CD14-positive monocyte (primary cell): Measurements from ENCODE around the gene MACROD2. TPM values are rescaled to one million over a fixed set of nuclear protein-coding genes. Genes with fewer than 3 reads are reported as not detected.

ENCODE experiments used
- DNase-seq, 3 donors: peaks; one replicate each; pipeline ENCODE4 v3.0.0-alpha.2; 2011 to 2022
- H2AFZ ChIP-seq: 2 replicates; pipeline ENCODE4 v1.6.0; 2012; ENCODE audit warnings: mild to moderate bottlenecking, low read depth, low read length, inconsistent platforms; ENCODE audit not compliant: insufficient read depth, poor library complexity, severe bottlenecking
- H3K27ac ChIP-seq, 2 donors: 1 replicate in 1 of 2; 2 replicates in 1 of 2; pipeline ENCODE4 v1.5.1; 2012 to 2013; ENCODE audit warnings: low read length in 2 of 2, control low read depth in 1 of 2, inconsistent platforms in 1 of 2, low read depth in 1 of 2, mild to moderate bottlenecking in 1 of 2
- H3K27me3 ChIP-seq, 2 donors: one replicate each; pipeline versions ENCODE4 v1.6.0 to v1.6.1; 2011 to 2013; ENCODE audit warnings: low read length in 2 of 2; ENCODE audit not compliant: control insufficient read depth in 2 of 2, insufficient read depth in 2 of 2
- H3K36me3 ChIP-seq, 2 donors: replicated peaks in 1 of 2; 1 replicate in 1 of 2; 2 replicates in 1 of 2; pipeline versions ENCODE4 v1.5.1 to v1.6.1; 2012 to 2013; ENCODE audit warnings: low read length in 2 of 2, control low read depth in 1 of 2, inconsistent platforms in 1 of 2, mild to moderate bottlenecking in 1 of 2; ENCODE audit not compliant: insufficient read depth in 2 of 2, control insufficient read depth in 1 of 2
- H3K4me1 ChIP-seq, 2 donors: 1 replicate in 1 of 2; 2 replicates in 1 of 2; pipeline versions ENCODE4 v1.5.1 to v1.6.1; 2012 to 2013; ENCODE audit warnings: low read length in 2 of 2, control low read depth in 1 of 2, inconsistent platforms in 1 of 2, mild to moderate bottlenecking in 1 of 2, moderate library complexity in 1 of 2; ENCODE audit not compliant: insufficient read depth in 2 of 2, control insufficient read depth in 1 of 2
- H3K4me2 ChIP-seq: replicated peaks from 2 replicates; pipeline ENCODE3; 2012; ENCODE audit warnings: low read length, moderate library complexity, mild to moderate bottlenecking; ENCODE audit not compliant: poor library complexity, severe bottlenecking; ENCODE audit errors: extremely low read depth
- H3K4me3 ChIP-seq, 3 experiments: fragments of 200-600 bp in 1 of 3; sonication (generic) in 1 of 3; replicated peaks in 1 of 3; 1 replicate in 2 of 3; 2 replicates in 1 of 3; pipeline ENCODE4 v1.5.1; 2011 to 2013; ENCODE audit warnings: low read length in 3 of 3, mild to moderate bottlenecking in 3 of 3, control low read depth in 2 of 3, low read depth in 2 of 3, inconsistent platforms in 1 of 3, moderate library complexity in 1 of 3
- H3K79me2 ChIP-seq: 2 replicates; pipeline ENCODE4 v1.6.0; 2012; ENCODE audit warnings: mild to moderate bottlenecking, control low read depth, inconsistent platforms, low read length, moderate library complexity; ENCODE audit not compliant: insufficient read depth
- H3K9ac ChIP-seq: 2 replicates; pipeline ENCODE4 v1.6.0; 2017; ENCODE audit warnings: low read length, mild to moderate bottlenecking; ENCODE audit not compliant: insufficient read depth, poor library complexity, severe bottlenecking
- H3K9me3 ChIP-seq, 2 donors: replicated peaks in 1 of 2; 1 replicate in 1 of 2; 2 replicates in 1 of 2; pipeline versions ENCODE4 v1.5.1 to v1.6.1; 2012 to 2013; ENCODE audit warnings: low read length in 2 of 2, control low read depth in 1 of 2; ENCODE audit not compliant: control insufficient read depth in 1 of 2, insufficient read depth in 1 of 2
- H4K20me1 ChIP-seq: 2 replicates; pipeline ENCODE4 v1.6.0; 2012; ENCODE audit warnings: mild to moderate bottlenecking, low read length, control low read depth, moderate library complexity; ENCODE audit not compliant: insufficient read depth
- H3K27ac Mint-ChIP-seq, 7 donors: one replicate each; pipeline ENCODE4 v1.8.0; 2020; ENCODE audit warnings: mild to moderate bottlenecking in 7 of 7, mixed read lengths in 7 of 7, moderate library complexity in 6 of 7, inconsistent platforms in 2 of 7
- H3K27me3 Mint-ChIP-seq, 3 donors: one replicate each; pipeline ENCODE4 v1.8.0; 2021 to 2022; ENCODE audit warnings: low read depth in 3 of 3, mild to moderate bottlenecking in 3 of 3, mixed read lengths in 3 of 3, moderate library complexity in 3 of 3, inconsistent platforms in 1 of 3
- H3K36me3 Mint-ChIP-seq, 2 donors: one replicate each; pipeline ENCODE4 v1.8.0; 2020; ENCODE audit warnings: mixed read lengths in 2 of 2, inconsistent platforms in 1 of 2, mild to moderate bottlenecking in 1 of 2
- H3K4me1 Mint-ChIP-seq: one replicate; pipeline ENCODE4 v1.8.0; 2020; ENCODE audit warnings: mild to moderate bottlenecking, mixed read lengths
- H3K4me3 Mint-ChIP-seq, 2 donors: one replicate each; pipeline ENCODE4 v1.8.0; 2020; ENCODE audit warnings: mild to moderate bottlenecking in 2 of 2, mixed read lengths in 2 of 2, moderate library complexity in 1 of 2
- H3K9me3 Mint-ChIP-seq, 7 donors: one replicate each; pipeline ENCODE4 v1.8.0; 2020 to 2022; ENCODE audit warnings: mixed read lengths in 7 of 7, mild to moderate bottlenecking in 6 of 7, moderate library complexity in 6 of 7, inconsistent platforms in 2 of 7
- WGBS: methylation state at CpG from one replicate; pipeline ENCODE4 v1.1.5; 2013; ENCODE audit warnings: missing lambda C conversion rate; ENCODE audit not compliant: insufficient coverage; 5-methylcytosine and 5-hydroxymethylcytosine counted together
- intact Hi-C, 2 donors: fragments of 100-400 bp; cut with micrococcal nuclease; formaldehyde crosslinking; loops; one replicate each; pipeline versions ENCODE4 v1.15.0 to v1.15.1; 2023
- polyA plus RNA-seq, 3 donors: library from polyadenylated mRNA; depleted of rRNA in 1 of 3; unstranded in 2 of 3; stranded (reverse) in 1 of 3; fragments of 300-500 nt in 2 of 3; fragments of >200 nt in 1 of 3; fragmentation: Illumina TruSeq in 2 of 3; gene quantifications; 1 replicate in 2 of 3; 2 replicates in 1 of 3; pipeline ENCODE4 v1.2.3, GENCODE V29; 2012 to 2021
- TF ChIP-seq, protein P1 (sequence below): fragments of 200-600 bp; IDR thresholded peaks from one replicate; pipeline ENCODE4 v1.8.0; 2022; ENCODE audit warnings: antibody characterized with exemption, mild to moderate bottlenecking

Gene MACROD2
- polyA plus RNA-seq, 3 donors: 0.23 TPM; not detected in 2

- Histone ChIP-seq H3K27ac (no peak overlapping the region), H3K9ac (no peak overlapping the region), H3K4me3 (no peak overlapping the region), H3K27me3 (no peaks in the 10 kb centered on the region), H3K36me3 (no peaks in the 10 kb centered on the region), H3K4me2 (no peak overlapping the region), H3K79me2 (no peaks in the 10 kb centered on the region), H3K4me1 (no peaks in the 10 kb centered on the region), H2AFZ (no peak overlapping the region), H3K9me3 (peaks cover 0 to 9% of the 10 kb centered on the region in 2 donors), H4K20me1 (no peaks in the 10 kb centered on the region)
- Mint-ChIP-seq H3K36me3 (no peaks in the 10 kb centered on the region), H3K4me3 (no peak overlapping the region), H3K9me3 (peaks cover 0 to 19% (median 11%) of the 10 kb centered on the region in 7 donors), H3K27ac (no peak overlapping the region), H3K4me1 (no peaks in the 10 kb centered on the region), H3K27me3 (no peaks in the 10 kb centered on the region)
- WGBS: 86% methylated on average over 1 of the region's 1 CpG
- intact Hi-C loops: no loop called here
- no peak for DNase-seq
- TF ChIP-seq, protein P1, sequence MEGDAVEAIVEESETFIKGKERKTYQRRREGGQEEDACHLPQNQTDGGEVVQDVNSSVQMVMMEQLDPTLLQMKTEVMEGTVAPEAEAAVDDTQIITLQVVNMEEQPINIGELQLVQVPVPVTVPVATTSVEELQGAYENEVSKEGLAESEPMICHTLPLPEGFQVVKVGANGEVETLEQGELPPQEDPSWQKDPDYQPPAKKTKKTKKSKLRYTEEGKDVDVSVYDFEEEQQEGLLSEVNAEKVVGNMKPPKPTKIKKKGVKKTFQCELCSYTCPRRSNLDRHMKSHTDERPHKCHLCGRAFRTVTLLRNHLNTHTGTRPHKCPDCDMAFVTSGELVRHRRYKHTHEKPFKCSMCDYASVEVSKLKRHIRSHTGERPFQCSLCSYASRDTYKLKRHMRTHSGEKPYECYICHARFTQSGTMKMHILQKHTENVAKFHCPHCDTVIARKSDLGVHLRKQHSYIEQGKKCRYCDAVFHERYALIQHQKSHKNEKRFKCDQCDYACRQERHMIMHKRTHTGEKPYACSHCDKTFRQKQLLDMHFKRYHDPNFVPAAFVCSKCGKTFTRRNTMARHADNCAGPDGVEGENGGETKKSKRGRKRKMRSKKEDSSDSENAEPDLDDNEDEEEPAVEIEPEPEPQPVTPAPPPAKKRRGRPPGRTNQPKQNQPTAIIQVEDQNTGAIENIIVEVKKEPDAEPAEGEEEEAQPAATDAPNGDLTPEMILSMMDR: no peak
Measured at GRCh38 chr20:15061955-15062354, 1066.6 kb downstream of the MACROD2 start.

- H3K36me3 Mint-ChIP-seq: no peaks in the 10 kb centered on the region
- WGBS: 100% methylated on average over 1 of the region's 3 CpGs
Measured at GRCh38 chr20:15063081-15063480, 1067.8 kb downstream of the MACROD2 start.

More at GRCh38 chr20:15063081-15063480, 1067.8 kb downstream of the MACROD2 start:
- Mint-ChIP-seq H3K4me1 (no peaks in the 10 kb centered on the region), H3K4me3 (no peak overlapping the region), H3K9me3 (peaks cover 0 to 23% (median 13%) of the 10 kb centered on the region in 7 donors), H3K27ac (no peak overlapping the region), H3K27me3 (no peaks in the 10 kb centered on the region)
- H3K9ac ChIP-seq: no peak overlapping the region
- intact Hi-C loops: no loop called here
- H3K4me2 ChIP-seq: no peak overlapping the region
- TF ChIP-seq, protein P1: no peak
- H3K79me2 ChIP-seq: no peaks in the 10 kb centered on the region
- H3K4me1 ChIP-seq: no peaks in the 10 kb centered on the region
- no peak overlapping the region for H3K27ac ChIP-seq
- DNase-seq: no peak
- H3K27me3 ChIP-seq: no peaks in the 10 kb centered on the region
- H3K4me3 ChIP-seq: no peak overlapping the region
- H2AFZ ChIP-seq: no peak overlapping the region
- peaks cover 0 to 3% of the 10 kb centered on the region in 2 donors for H3K9me3 ChIP-seq
- H4K20me1 ChIP-seq: no peaks in the 10 kb centered on the region
- H3K36me3 ChIP-seq: no peaks in the 10 kb centered on the region
